Neural cell (in vitro differentiated cells): ENCODE data around the gene ST6GAL1. TPM values are rescaled to one million over a fixed set of nuclear protein-coding genes. Genes with fewer than 3 reads are reported as not detected.

Experiments
- H2AFZ ChIP-seq: fragments of 200-600, 300-800 bp; sonication (generic), shearing (Covaris generic); 2 replicates; pipeline ENCODE4 v1.6.0; 2014; ENCODE audit warnings: low read depth, mild to moderate bottlenecking, antibody characterized with exemption, low read length, moderate library complexity
- H3F3A ChIP-seq: fragments of 200-600 bp; shearing (Covaris generic); 2 replicates; pipeline ENCODE4 v1.6.1; 2016; ENCODE audit warnings: mild to moderate bottlenecking, moderate library complexity, mixed read lengths, antibody characterized with exemption, low read length; ENCODE audit not compliant: insufficient read depth, poor library complexity, severe bottlenecking
- H3K27ac ChIP-seq: fragments of 200-600, 300-800 bp; sonication (generic), shearing (Covaris generic); 2 replicates; pipeline ENCODE4 v1.5.1; 2014; ENCODE audit warnings: mild to moderate bottlenecking, low read length, moderate library complexity
- H3K27me3 ChIP-seq: fragments of 300-800, 200-600 bp; sonication (generic), shearing (Covaris generic); 2 replicates; pipeline ENCODE4 v1.6.0; 2014; ENCODE audit warnings: mild to moderate bottlenecking, low read depth, low read length, moderate library complexity; ENCODE audit not compliant: insufficient read depth
- H3K36me3 ChIP-seq: fragments of 300-800, 200-600 bp; sonication (generic), shearing (Covaris generic); 2 replicates; pipeline ENCODE4 v1.5.1; 2014; ENCODE audit warnings: mild to moderate bottlenecking, antibody characterized with exemption, low read length, moderate library complexity; ENCODE audit not compliant: insufficient read depth
- H3K4me2 ChIP-seq: fragments of 300-800, 200-600 bp; sonication (generic), shearing (Covaris generic); 2 replicates; pipeline ENCODE4 v1.6.0; 2014; ENCODE audit warnings: mild to moderate bottlenecking, low read length
- H3K4me3 ChIP-seq: fragments of 300-800, 200-600 bp; sonication (generic), shearing (Covaris generic); 2 replicates; pipeline ENCODE4 v1.5.1; 2014; ENCODE audit warnings: mild to moderate bottlenecking, low read length, moderate library complexity
- H3K79me2 ChIP-seq: fragments of 200-600 bp; shearing (Covaris generic); replicated peaks from 2 replicates; pipeline ENCODE4 v1.6.0; 2014; ENCODE audit warnings: mild to moderate bottlenecking, low read length, moderate library complexity; ENCODE audit not compliant: insufficient read depth
- H3K9ac ChIP-seq: fragments of 300-800, 200-600 bp; sonication (generic), shearing (Covaris generic); 2 replicates; pipeline ENCODE4 v1.6.1; 2016; ENCODE audit warnings: mild to moderate bottlenecking, low read length, mixed read lengths
- H3K9me2 ChIP-seq: fragments of 200-600 bp; shearing (Covaris generic); 2 replicates; pipeline ENCODE4 v1.6.1; 2016; ENCODE audit warnings: mild to moderate bottlenecking, low read length, mixed read lengths; ENCODE audit not compliant: insufficient read depth
- H3K9me3 ChIP-seq: fragments of 200-600, 300-800 bp; sonication (generic), shearing (Covaris generic); 2 replicates; pipeline ENCODE4 v1.6.1; 2016; ENCODE audit warnings: mild to moderate bottlenecking, mixed run types, low read length, moderate library complexity, mixed read lengths
- H4K20me1 ChIP-seq: fragments of 200-600 bp; shearing (Covaris generic); 2 replicates; pipeline ENCODE4 v1.6.1; 2016; ENCODE audit warnings: mild to moderate bottlenecking, mixed run types; ENCODE audit not compliant: insufficient read depth
- CTCF ChIP-seq: fragments of 450-650 bp; IDR thresholded peaks from 2 replicates; pipeline ENCODE4 v1.5.1; 2014; ENCODE audit warnings: antibody characterized with exemption, mild to moderate bottlenecking, moderate library complexity; ENCODE audit not compliant: poor library complexity, severe bottlenecking
- EP300 ChIP-seq: fragments of 450-650 bp; conservative IDR thresholded peaks from 2 replicates; pipeline ENCODE4 v1.6.1; 2014; ENCODE audit warnings: antibody characterized with exemption, mild to moderate bottlenecking, moderate library complexity; ENCODE audit not compliant: poor library complexity, severe bottlenecking
- EZH2 ChIP-seq: fragments of 200-600, 300-800 bp; shearing (Covaris generic), sonication (generic); IDR thresholded peaks from 2 replicates; pipeline ENCODE4 v1.6.1; 2014; ENCODE audit warnings: antibody characterized with exemption, low read length, borderline replicate concordance, mild to moderate bottlenecking; ENCODE audit not compliant: insufficient read depth, poor library complexity, severe bottlenecking
- MXI1 ChIP-seq: fragments of 450-650 bp; conservative IDR thresholded peaks from 2 replicates; pipeline ENCODE4 v1.6.1; 2014; ENCODE audit warnings: antibody characterized with exemption, mild to moderate bottlenecking; ENCODE audit not compliant: poor library complexity, severe bottlenecking
- POLR2AphosphoS5 ChIP-seq: IDR thresholded peaks from 2 replicates; pipeline ENCODE4 v1.6.1; 2012
- RAD21 ChIP-seq: fragments of 450-650 bp; conservative IDR thresholded peaks from 2 replicates; pipeline ENCODE4 v1.6.1; 2014; ENCODE audit warnings: antibody characterized with exemption, mild to moderate bottlenecking, moderate library complexity
- REST ChIP-seq: IDR thresholded peaks from 2 replicates; pipeline ENCODE4 v1.6.1; 2012; ENCODE audit warnings: borderline replicate concordance
- SMC3 ChIP-seq: fragments of 450-650 bp; conservative IDR thresholded peaks from 2 replicates; pipeline ENCODE4 v1.6.1; 2014; ENCODE audit warnings: antibody characterized with exemption, mild to moderate bottlenecking, moderate library complexity; ENCODE audit not compliant: poor library complexity
- TAF1 ChIP-seq: IDR thresholded peaks from 2 replicates; pipeline ENCODE4 v1.6.1; 2012; ENCODE audit warnings: low read depth
- polyA plus RNA-seq: library from polyadenylated mRNA; depleted of rRNA; stranded (reverse); fragments of >200 nt; gene quantifications from 2 replicates; pipeline ENCODE4 v1.2.3, GENCODE V29; 2014

Gene ST6GAL1
- polyA plus RNA-seq, 1 donor from 2014 or later, result 17.6 TPM

- Histone ChIP-seq H3K36me3 (no peaks in the 10 kb centered on the region), H3K27ac (no peak overlapping the region)
- TF ChIP-seq SMC3 (no peak), MXI1 (no peak), POLR2AphosphoS5 (no peak), EZH2 (no peak), CTCF (no peak), REST (no peak), EP300 (no peak), TAF1 (no peak), RAD21 (no peak)
Measured at GRCh38 chr3:186979852-186980251, 49.5 kb downstream of the ST6GAL1 start.

GRCh38 chr3:186980989-186981388 lies 50.7 kb downstream of the ST6GAL1 start:
- no peaks in the 10 kb centered on the region for H3K9me2 ChIP-seq
- TF ChIP-seq CTCF, result no peak
- TF ChIP-seq RAD21, result no peak
- TF ChIP-seq SMC3, result no peak
- TF ChIP-seq POLR2AphosphoS5, result no peak
- no peak for TF ChIP-seq EP300
- TF ChIP-seq TAF1, result no peak
- no peak for TF ChIP-seq MXI1
- no peak for TF ChIP-seq REST
- TF ChIP-seq EZH2, result no peak
- no peaks in the 10 kb centered on the region for H3K36me3 ChIP-seq
- no peaks in the 10 kb centered on the region for H3K9me3 ChIP-seq
- H3K27me3 ChIP-seq, result no peaks in the 10 kb centered on the region
- H3K9ac ChIP-seq, result no peak overlapping the region
- no peaks in the 10 kb centered on the region for H4K20me1 ChIP-seq
- H3K79me2 ChIP-seq, result no peaks in the 10 kb centered on the region
- H3K4me3 ChIP-seq, result no peak overlapping the region
- no peaks in the 10 kb centered on the region for H3F3A ChIP-seq
- no peak overlapping the region for H2AFZ ChIP-seq
- no peak overlapping the region for H3K4me2 ChIP-seq
- no peak overlapping the region for H3K27ac ChIP-seq

More at GRCh38 chr3:186979852-186980251, 49.5 kb downstream of the ST6GAL1 start:
- Histone ChIP-seq H3K4me2 (no peak overlapping the region), H2AFZ (no peak overlapping the region), H3K9me2 (no peaks in the 10 kb centered on the region), H3K79me2 (no peaks in the 10 kb centered on the region), H3K27me3 (no peaks in the 10 kb centered on the region), H3K9ac (no peak overlapping the region), H3K4me3 (no peak overlapping the region), H4K20me1 (no peaks in the 10 kb centered on the region), H3F3A (no peaks in the 10 kb centered on the region), H3K9me3 (no peaks in the 10 kb centered on the region)
